HG03135 (cell line): ENCODE data around the gene FOXN1.
"Not testable (repeated sequence)": the region's sequence is repeated elsewhere in the genome, so short reads cannot be mapped to it uniquely, and the experiment has no call there.

Experiments
- ATAC-seq: cut with Tn5 transposase; IDR thresholded peaks from one replicate; pipeline ENCODE4 v1.9.1; 2021; ENCODE audit warnings: mild to moderate bottlenecking, moderate library complexity; ENCODE audit not compliant: unreplicated experiment

Gene FOXN1

DNA sequence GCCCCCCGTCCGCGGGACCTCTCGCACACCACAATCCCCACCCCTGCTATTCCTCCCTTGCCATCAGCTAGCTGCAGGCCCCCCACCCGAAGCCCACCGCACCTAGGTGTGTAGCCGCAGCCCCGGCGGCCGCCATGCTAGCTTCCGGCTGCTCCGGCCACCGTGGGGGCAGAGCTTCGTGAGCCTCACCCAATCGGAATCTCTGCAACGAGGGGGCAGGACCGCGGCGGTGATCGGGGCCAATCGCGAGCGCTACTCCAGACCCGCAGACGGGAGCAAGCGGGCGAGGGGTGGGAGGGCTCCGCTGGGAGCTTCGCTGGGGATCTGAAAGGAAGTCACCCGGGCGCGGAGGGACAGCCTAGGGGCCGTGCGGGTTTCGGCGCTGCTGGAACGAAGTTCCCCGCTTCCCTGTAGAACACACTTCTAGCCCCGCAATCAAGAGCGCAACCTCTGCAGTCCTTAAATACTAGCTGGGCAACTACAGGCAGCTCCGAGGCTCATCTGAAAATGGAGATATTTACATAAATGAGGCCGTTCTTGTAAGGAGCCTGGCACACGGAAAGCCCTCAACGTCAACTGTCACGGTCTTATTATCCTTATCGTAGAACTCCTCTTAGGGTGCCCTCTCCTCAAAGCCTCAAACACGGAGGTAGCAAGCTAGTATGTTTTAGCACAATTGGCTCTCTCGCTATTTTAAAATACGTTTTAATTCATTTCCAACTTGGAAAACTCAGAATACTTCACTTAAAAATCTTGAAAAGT lies 65.4 kb downstream of the FOXN1 start, which contains the start of gene PIGS:
PIGS (minus strand) TSS at position 164 of the 762 bp plus-strand sequence; CDS start at position 136, 28 bp downstream.
- peak; percentile 79 for ATAC-seq

DNA sequence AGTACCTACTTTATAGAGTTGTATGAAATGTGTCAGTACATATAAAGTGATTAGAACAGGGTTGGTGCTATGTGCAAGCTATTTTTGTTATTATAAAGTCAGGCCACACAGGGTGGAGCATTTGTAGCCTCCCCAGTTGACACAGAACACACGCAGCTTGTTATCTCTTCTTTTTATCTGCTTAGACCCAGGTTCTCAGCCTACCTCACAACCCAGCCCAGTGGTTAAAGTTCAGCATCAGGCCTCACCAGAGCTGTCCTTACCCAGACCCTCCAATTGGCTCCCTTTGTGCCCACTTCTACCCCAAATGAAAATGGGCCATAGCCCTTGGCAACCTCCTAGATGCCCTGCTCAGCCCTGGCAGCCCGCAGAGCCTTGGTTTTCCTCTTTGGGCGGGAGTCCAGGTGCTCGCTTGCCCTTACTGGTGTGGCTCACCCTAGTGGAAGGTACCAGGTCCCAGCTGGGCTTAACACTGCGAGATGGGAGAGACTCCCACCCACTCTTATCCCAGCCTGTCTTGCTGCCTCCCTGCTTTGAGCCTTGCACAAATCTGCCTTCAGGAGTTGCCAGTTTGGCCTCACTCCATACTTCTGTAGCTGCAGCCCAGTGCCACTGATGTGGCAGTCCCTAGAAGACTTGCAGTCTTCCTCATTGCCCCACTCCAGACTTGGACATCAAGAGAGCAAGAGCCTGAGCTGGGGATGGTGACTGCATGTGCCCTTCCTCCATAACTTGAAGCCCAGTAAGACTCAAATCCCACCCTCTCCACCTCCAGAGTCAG lies 66.3 kb downstream of the FOXN1 start:
- no peak for ATAC-seq

DNA sequence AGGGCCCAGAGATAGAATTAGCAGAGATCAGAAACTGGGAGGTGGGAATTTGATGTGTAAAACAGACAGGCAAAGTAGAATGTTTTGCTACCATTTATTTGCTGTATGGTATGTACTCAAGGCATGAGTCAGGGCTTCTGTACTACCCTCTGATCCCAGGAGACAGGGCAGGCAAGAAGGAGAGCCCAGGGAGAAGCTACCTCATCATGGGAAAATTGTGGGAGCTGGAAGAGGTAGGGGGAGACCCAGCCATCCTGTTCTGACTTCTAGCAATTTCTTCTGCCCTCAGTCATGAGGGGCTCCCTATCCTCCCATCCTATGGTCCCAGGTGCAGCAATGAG lies 66.9 kb downstream of the FOXN1 start:
- ATAC-seq: no peak

DNA sequence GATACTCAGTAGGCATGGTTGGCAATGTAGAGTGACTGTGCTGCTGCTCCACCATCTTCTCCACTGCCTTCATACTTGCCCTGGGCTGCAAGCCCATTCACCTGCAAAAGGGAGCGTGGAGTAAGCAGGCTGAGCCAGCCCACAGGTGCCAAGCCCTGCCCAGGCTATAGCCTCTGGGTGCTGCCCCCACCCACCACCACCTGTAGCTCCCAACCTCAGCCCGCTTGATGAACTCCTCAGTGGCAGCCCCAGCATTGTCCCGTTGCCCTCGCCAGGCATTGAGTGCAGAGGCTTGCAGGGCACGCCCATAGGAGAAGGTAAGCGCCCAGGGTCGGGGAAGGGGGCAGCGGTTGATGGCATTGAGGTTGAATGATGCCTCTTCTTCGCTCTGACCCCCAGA lies 67.4 kb downstream of the FOXN1 start:
- ATAC-seq: no peak

DNA sequence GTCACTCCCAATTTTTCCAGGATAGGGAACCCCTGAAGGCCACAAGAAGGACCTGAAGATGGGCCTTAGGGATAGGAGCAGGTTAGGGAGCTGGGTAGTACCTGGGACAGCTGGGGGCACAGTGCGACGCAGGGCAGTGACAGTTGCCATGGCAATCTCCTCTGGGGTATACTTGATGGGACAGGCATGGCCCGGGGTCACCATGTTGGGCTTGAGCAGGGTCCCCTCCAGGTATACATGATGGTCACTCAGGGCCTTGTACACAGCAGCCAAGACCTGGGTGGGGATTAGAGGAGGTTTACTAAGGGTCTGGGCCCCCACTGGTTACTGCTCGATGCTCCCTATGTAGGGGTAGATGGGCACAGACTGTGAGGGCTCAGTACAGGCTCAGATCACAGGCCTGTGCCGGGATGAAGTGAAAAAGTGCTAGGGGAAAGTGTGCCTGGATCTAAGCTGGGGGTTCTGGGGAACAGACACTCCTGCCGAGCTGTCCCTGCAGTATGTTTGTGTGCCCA lies 67.9 kb downstream of the FOXN1 start:
- ATAC-seq: no peak

DNA sequence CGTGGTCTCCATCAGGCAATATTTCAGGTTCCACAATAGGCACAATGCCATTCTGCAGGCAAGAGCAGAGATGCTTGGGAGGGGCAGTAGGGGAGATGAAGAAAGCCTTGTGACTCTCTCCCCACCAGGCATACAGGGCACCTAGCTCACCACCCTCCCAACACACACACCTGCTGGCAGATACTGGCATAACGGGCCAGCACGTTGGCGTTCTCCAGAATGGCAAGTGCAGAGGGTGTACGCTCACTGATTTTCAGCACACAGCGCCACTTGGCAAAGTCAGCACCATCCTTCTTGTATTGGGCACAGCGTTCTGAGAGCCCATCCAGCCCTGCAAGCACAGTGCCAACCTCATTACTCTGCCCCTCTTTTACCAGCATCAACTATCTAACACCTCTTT lies 68.4 kb downstream of the FOXN1 start:
- no peak for ATAC-seq

DNA sequence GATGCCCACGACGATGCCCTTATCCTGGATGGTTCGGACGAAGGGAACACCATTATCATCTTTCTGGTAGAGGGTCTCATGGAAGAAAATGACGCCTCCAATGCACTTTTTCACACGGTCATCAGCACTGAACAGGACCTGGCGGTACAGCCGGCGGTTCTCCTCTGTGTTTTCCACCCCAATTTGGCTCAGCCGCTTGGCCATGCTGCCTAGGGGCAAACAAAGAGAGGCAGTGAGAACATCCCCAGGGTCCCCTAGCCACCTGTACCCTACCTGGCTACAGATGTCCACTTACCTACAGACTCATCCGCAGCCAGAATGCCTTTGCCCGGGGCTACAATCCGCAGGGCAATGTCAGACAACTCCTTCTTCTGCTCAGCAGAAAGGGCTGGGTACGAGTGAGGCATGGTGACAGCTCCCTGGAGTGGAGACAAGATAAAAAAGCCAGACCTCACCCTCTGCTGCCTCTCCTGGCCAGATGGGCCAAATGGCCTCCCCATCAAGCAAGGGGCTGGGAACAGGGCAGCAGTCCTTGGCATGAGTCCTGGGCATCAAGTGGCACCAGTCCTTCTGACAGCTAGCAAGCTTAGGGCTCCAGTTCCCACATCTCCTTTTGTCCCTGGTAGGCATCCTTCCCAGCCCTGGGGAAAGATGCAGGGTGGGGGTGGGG lies 69.1 kb downstream of the FOXN1 start:
- no peak for ATAC-seq

DNA sequence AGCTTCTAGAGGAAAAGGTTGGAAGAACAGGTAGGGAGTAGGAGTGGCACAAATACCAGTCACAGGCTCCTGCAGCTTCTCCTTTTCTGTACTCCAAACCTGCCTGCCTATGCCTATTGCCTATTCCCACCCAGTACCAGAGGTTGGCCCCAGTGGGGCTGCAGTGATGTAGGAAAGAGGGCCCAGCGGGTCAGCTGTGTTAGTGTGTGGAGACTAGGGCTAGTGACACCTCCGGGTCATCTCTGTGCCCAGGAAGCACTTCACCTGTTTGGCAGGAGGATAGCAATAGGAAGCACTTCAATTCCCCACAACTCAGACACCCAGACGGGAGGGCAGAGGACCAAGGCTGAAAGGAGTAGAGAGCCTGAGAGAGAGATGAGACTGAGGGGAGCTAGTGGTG lies 69.9 kb downstream of the FOXN1 start:
- ATAC-seq: not testable (repeated sequence)

DNA sequence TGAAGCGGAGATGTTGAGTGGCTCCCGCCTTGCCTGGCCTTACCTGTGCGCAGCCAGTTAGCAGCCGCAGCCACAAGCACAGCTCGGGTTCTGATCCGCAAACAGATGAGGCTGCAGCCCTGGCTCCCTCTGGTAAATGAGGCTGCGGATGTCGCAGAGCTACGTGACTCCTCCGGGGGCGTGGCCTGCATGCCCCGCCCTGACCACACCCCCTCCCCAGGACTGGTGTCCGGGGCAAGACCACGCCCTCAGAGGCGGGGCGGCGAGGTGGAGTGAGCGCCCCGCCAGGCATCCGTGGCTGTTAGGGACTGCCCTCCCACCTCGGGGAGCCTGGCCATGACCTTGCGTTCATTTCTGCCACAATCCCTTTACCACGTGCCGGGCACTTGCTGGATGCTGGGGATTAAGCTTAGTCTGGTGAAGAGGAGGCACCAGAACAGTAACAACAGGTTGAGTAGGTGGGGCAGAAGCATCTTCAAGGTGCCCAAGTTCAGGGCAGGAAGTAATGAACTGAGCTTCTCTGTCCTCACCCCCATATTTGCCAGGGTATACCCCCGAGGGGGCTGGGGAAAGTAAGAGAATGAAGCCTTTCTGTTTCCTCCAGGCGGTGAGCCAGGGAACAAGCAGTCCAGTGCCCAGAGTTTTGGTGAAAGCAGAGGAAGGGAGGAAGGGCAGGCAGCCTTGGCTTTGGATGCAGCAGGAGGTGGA lies 70.8 kb downstream of the FOXN1 start, which contains the start of gene ALDOC:
ALDOC (minus strand) TSS at position 138 of the 708 bp plus-strand sequence. CDS start 1,363 bp downstream, outside the sequence.
- peak; percentile 81 for ATAC-seq

DNA sequence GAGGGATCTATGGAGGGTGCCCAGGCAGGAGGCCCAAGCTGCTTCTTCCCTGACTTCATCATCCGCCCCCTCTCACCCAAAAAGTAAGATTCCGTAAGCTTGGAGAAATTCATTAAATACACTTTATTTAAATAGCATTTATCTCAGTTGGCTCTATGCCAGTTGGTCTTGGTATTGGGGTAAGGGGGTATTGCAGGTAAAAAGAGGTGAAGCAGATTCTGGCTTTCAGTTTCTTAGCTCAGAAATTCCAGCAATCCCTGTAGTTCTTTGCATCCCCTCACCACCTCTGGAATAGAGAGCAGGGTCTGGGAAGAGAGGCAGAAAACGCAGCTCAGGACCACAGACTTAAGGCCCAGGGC lies 71.3 kb downstream of the FOXN1 start:
- no peak for ATAC-seq

DNA sequence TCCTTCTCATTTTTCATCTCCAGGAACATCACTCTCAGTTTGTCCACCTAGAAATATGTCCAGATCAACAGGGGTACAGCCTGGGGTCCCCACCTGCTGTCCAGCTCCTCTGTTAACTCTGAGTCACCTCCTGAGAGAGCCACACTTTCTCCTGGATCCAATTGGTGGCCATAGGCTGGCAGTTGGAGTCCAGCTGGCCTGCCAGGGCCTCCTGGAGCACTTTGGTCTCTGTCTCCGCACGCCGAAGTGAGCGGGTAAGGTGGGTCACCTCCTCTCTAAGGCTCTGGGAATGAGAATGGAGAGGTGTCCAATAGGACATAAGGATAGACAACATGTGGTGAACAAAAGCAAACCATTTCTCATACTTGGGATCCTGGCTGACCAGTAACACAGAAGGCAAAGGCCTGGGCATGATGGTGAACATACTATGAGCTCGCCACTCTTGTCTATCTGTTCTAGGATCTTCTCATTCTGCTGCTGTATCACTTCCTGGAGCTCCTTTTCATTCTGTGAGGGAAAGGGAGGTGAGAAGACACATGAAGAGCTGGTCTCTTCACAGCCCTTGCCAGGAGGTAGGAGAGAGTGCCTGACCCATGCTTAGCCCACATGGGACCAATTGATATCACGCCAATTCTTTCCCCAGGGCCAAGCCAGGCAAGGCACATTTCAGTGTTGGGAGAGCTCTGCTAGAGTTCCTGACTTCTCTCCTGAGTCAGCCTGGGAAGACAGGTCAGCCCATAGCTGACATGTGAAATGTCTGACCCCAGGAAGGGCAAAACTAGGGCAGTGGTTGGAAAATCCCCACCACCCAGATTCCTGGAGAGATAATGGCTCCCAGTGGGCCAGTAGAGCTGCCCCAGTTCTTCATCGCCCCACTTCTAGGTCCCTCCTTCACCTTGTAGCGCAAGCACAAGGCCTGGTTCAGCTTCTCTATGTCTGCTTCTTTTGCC lies 72.4 kb downstream of the FOXN1 start:
- no peak for ATAC-seq

DNA sequence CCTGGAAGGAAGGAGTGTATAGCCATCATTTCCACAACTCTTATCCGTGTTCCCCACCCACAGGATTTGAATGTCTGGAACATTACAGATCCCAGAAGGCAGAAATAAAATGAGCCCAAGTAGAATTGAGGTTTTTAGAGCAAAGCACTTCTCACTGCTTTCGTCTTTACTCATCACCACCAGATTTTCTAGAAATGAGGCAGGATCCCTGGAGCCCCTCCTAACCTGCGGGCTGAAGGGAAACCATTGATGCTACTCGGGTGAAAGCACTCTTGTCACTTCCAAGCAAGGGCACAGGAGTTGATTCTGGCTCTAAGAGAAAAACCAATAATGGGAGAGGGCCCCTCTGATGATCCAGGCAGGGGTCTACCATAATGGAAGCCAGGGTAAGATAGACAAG lies 73.4 kb downstream of the FOXN1 start:
- no peak for ATAC-seq

DNA sequence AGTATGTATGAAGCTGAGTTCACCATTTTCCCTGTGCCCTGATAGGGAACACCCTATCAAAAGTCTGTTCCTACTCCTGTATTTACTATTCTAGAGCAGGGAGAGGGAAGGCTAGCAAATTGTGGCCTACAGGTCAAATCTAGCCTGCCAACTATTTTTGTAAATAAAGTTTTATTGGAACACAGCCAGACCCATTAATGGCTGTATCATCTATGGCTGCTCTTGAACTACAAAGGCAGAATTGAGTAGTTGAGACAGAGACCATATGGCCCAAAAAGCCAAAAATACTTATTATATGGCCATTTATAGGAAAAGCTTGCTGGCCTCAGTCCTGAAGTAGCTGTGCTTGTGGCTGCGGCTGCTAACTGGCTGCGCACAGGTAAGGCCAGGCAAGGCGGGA lies 74.8 kb downstream of the FOXN1 start:
- no peak for ATAC-seq

DNA sequence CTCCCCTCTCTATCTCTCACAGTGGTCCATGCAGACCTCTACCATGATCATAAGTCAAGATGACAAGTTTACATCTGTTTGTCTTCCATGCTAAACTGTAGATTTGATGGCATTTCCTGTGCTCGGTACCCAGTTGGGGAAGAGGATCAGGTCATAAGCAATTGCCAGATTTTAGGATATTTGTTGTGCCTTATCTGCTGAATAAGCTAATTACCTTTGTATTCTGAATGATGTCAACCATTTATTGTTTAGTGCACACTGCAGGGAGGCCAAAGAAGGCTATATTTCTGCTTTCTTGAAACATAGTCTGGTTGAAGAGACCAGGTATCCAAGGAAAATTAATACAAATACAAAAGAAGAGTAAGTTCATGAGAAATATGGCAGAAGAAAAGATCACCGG lies 76.4 kb downstream of the FOXN1 start:
- ATAC-seq: no peak

DNA sequence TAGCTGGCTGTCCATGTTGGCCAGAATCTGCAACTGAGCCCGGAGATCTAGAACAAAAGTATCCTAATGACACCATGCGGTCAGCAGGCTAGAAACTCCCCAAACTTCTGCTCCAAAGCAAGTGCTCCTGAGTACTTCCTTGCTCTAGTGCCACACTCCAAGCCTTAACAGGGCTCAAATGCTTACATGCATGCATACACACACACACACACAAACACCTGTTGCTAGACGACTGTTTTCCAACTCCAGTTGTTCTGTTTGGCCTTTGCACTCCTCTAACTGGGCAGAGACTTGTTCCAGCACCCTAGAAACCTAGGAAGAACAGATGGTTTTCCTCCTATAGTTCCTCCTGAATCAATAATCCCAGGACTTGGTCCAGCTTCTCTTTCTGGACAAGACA lies 78.3 kb downstream of the FOXN1 start:
- no peak for ATAC-seq

DNA sequence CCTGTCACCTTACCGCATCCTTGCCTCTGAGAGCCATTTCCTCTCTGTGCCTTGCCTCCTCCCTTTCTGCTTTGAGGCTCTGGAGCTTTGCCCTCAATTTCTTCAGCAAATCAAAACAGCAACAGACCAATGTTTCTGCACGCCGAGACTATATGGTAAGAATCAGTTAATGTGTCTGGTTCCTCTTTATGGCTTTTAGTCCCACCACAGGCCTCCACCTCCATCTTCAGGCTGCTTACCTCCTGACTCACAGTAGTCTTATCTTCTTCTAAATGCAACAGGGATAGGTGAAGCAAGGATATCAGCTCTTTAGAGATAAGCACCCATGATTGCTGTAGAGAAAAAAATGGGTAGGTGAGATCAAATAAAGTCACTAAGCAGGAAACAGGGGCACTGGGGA lies 79.7 kb downstream of the FOXN1 start:
- no peak for ATAC-seq
